HEK293 (cell line): ENCODE measurements around the gene KRTAP13-3.

Experiments
- CTCF ChIA-PET: fragments of 350-600 bp; formaldehyde crosslinking; extraction: SDS; loops from one replicate; lab custom pipeline; 2021; ENCODE audit warnings: antibody characterized with exemption; lab: Yijun Ruan, JAX
- POLR2A ChIA-PET: fragments of 300-600 bp; formaldehyde crosslinking; extraction: SDS; loops from one replicate; lab custom pipeline; 2020; ENCODE audit warnings: antibody characterized with exemption, inconsistent platforms; lab: Yijun Ruan, JAX
- H3K27ac ChIP-seq: fragments of 200-500 bp; sonication (Bioruptor generic); 2 replicates; pipeline ENCODE4 v1.5.1; 2014; ENCODE audit warnings: low read depth, low read length, control low read depth, inconsistent platforms; ENCODE audit errors: extremely low read depth
- H3K36me3 ChIP-seq, 2 experiments: fragments of 200-500 bp in 1 of 2; sonication (Bioruptor generic) in 1 of 2; 1 replicate in 1 of 2; 2 replicates in 1 of 2; pipeline ENCODE4 v1.5.1; 2014 to 2017; ENCODE audit warnings: inconsistent platforms in 2 of 2, low read length in 2 of 2; ENCODE audit not compliant: control insufficient read depth in 2 of 2, insufficient read depth in 1 of 2
- H3K4me1 ChIP-seq: fragments of 200-500 bp; sonication (Bioruptor generic); 2 replicates; pipeline ENCODE4 v1.5.1; 2014; ENCODE audit warnings: mild to moderate bottlenecking, low read length, inconsistent platforms; ENCODE audit not compliant: control insufficient read depth, insufficient read depth
- H3K4me3 ChIP-seq: 2 replicates; pipeline ENCODE4 v1.5.1; 2011; ENCODE audit warnings: low read depth, mild to moderate bottlenecking, control low read depth, low read length, moderate library complexity
- H3K9me3 ChIP-seq: fragments of 200-500 bp; sonication (Bioruptor generic); 2 replicates; pipeline ENCODE4 v1.5.1; 2014; ENCODE audit warnings: low read depth, low read length, inconsistent platforms; ENCODE audit not compliant: control insufficient read depth, insufficient read depth
- GLI2 ChIP-seq: fragments of 450-650 bp; formaldehyde crosslinking; IDR thresholded peaks from 2 replicates; pipeline ENCODE4; 2017; ENCODE audit warnings: missing biosample characterization, missing genetic modification characterization, low read depth, borderline replicate concordance
- INSM2 ChIP-seq: fragments of 450-650 bp; formaldehyde crosslinking; IDR thresholded peaks from 2 replicates; pipeline ENCODE4 v1.5.1; 2016; ENCODE audit warnings: missing biosample characterization, missing genetic modification characterization
- KLF7 ChIP-seq: fragments of 450-650 bp; formaldehyde crosslinking; IDR thresholded peaks from 2 replicates; pipeline ENCODE4 v1.5.1; 2016; ENCODE audit warnings: missing biosample characterization, missing genetic modification characterization, borderline replicate concordance
- KLF9 ChIP-seq: fragments of 450-650 bp; formaldehyde crosslinking; IDR thresholded peaks from 2 replicates; pipeline ENCODE4 v1.5.1; 2016; ENCODE audit warnings: missing biosample characterization, missing genetic modification characterization, low read depth
- OSR2 ChIP-seq: fragments of 450-650 bp; formaldehyde crosslinking; IDR thresholded peaks from 2 replicates; pipeline ENCODE4 v1.5.1; 2016; ENCODE audit warnings: missing biosample characterization, missing genetic modification characterization
- SCRT2 ChIP-seq: fragments of 450-650 bp; formaldehyde crosslinking; IDR thresholded peaks from 2 replicates; pipeline ENCODE4 v1.5.1; 2016; ENCODE audit warnings: missing biosample characterization, missing genetic modification characterization
- SETDB1 ChIP-seq: IDR thresholded peaks from one replicate; pipeline ENCODE4 v1.6.1; 2017; ENCODE audit warnings: mild to moderate bottlenecking, low read length, moderate library complexity, mixed read lengths; ENCODE audit not compliant: insufficient read length
- ZBTB20 ChIP-seq: fragments of 450-650 bp; formaldehyde crosslinking; IDR thresholded peaks from 2 replicates; pipeline ENCODE4 v1.5.1; 2016; ENCODE audit warnings: missing biosample characterization, missing genetic modification characterization
- ZBTB6 ChIP-seq: fragments of 450-650 bp; formaldehyde crosslinking; IDR thresholded peaks from 2 replicates; pipeline ENCODE4 v1.5.1; 2017; ENCODE audit warnings: missing biosample characterization, missing genetic modification characterization
- ZFHX2 ChIP-seq: fragments of 450-650 bp; formaldehyde crosslinking; conservative IDR thresholded peaks from 2 replicates; pipeline ENCODE4 v1.5.1; 2016; ENCODE audit warnings: missing biosample characterization, missing genetic modification characterization
- ZFP37 ChIP-seq: fragments of 450-650 bp; formaldehyde crosslinking; IDR thresholded peaks from 2 replicates; pipeline ENCODE4 v1.5.1; 2016; ENCODE audit warnings: missing biosample characterization, missing genetic modification characterization
- ZIC2 ChIP-seq: fragments of 450-650 bp; formaldehyde crosslinking; IDR thresholded peaks from 2 replicates; pipeline ENCODE4 v1.5.1; 2016; ENCODE audit warnings: missing biosample characterization, missing genetic modification characterization
- ZNF10 ChIP-seq: fragments of 450-650 bp; formaldehyde crosslinking; IDR thresholded peaks from 2 replicates; pipeline ENCODE4 v1.5.1; 2017; ENCODE audit warnings: missing biosample characterization, missing genetic modification characterization
- ZNF112 ChIP-seq: fragments of 450-650 bp; formaldehyde crosslinking; IDR thresholded peaks from 2 replicates; pipeline ENCODE4 v1.5.0; 2017; ENCODE audit warnings: missing biosample characterization, missing genetic modification characterization
- ZNF146 ChIP-seq: fragments of 450-650 bp; formaldehyde crosslinking; IDR thresholded peaks from 2 replicates; pipeline ENCODE4 v1.5.1; 2016; ENCODE audit warnings: missing biosample characterization, missing genetic modification characterization
- ZNF148 ChIP-seq: fragments of 450-650 bp; formaldehyde crosslinking; IDR thresholded peaks from 2 replicates; pipeline ENCODE4 v1.5.0; 2017; ENCODE audit warnings: missing biosample characterization, missing genetic modification characterization, borderline replicate concordance
- ZNF169 ChIP-seq: fragments of 450-650 bp; formaldehyde crosslinking; IDR thresholded peaks from 2 replicates; pipeline ENCODE4 v1.5.1; 2016; ENCODE audit warnings: missing biosample characterization, missing genetic modification characterization
- ZNF23 ChIP-seq: fragments of 450-650 bp; formaldehyde crosslinking; IDR thresholded peaks from 2 replicates; pipeline ENCODE4 v1.5.1; 2016; ENCODE audit warnings: missing biosample characterization, missing genetic modification characterization, borderline replicate concordance
- ZNF239 ChIP-seq: fragments of 450-650 bp; formaldehyde crosslinking; IDR thresholded peaks from 2 replicates; pipeline ENCODE4 v1.5.1; 2016; ENCODE audit warnings: missing biosample characterization, missing genetic modification characterization
- ZNF280D ChIP-seq: fragments of 450-650 bp; formaldehyde crosslinking; IDR thresholded peaks from 2 replicates; pipeline ENCODE4 v1.5.1; 2016; ENCODE audit warnings: missing biosample characterization, missing genetic modification characterization
- ZNF433 ChIP-seq: fragments of 450-650 bp; formaldehyde crosslinking; IDR thresholded peaks from 2 replicates; pipeline ENCODE4 v1.5.1; 2016; ENCODE audit warnings: missing biosample characterization, missing genetic modification characterization, low read depth
- ZNF488 ChIP-seq: fragments of 450-650 bp; formaldehyde crosslinking; IDR thresholded peaks from 2 replicates; pipeline ENCODE4 v1.5.1; 2016; ENCODE audit warnings: missing biosample characterization, missing genetic modification characterization
- ZNF623 ChIP-seq: fragments of 450-650 bp; formaldehyde crosslinking; IDR thresholded peaks from 2 replicates; pipeline ENCODE4 v1.5.1; 2016; ENCODE audit warnings: missing biosample characterization, missing genetic modification characterization
- TF ChIP-seq, protein P1 (sequence below): fragments of 450-650 bp; formaldehyde crosslinking; IDR thresholded peaks from 2 replicates; pipeline ENCODE4 v1.5.1; 2016; ENCODE audit warnings: missing biosample characterization, missing genetic modification characterization

KRTAP13-3 gene

DNA sequence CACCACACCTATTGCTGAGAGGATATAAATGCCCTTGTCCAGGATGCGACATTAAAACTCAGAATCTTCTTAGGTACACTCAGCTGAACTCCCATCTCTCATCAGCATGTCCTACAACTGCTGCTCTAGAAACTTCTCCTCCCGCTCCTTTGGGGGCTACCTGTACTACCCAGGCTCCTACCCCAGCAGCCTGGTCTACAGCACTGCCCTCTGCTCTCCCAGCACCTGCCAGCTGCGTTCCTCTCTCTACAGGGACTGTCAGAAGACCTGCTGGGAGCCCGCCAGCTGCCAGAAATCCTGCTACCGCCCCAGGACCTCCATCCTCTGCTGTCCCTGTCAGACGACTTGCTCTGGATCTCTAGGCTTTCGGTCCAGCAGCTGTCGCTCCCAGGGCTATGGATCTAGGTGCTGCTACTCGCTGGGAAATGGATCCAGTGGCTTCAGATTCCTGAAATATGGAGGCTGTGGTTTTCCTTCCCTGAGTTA, 4.5 kb upstream of the KRTAP13-3 start, which contains the start of gene KRTAP13-4:
Gene KRTAP13-4 (plus strand): TSS at position 51 of the 486 bp plus-strand sequence. CDS start 56 bp downstream, at position 107.
- no peaks in the 10 kb centered on the region for H3K9me3 ChIP-seq
- POLR2A ChIA-PET = no interaction called here
- no peak within 1 kb of the TSS for H3K27ac ChIP-seq
- CTCF ChIA-PET = interaction anchor here (1.1 kb wide), 1 partner anchor 9 kb away, joined by 3 read pairs; no protein-coding TSS in a partner anchor
- no peaks in the 10 kb centered on the region for H3K4me1 ChIP-seq
- TF ChIP-seq OSR2 (tag by site-specific recombination) (no peak), ZNF23 (tag by site-specific recombination) (no peak), ZNF623 (no peak), ZNF112 (tag by site-specific recombination) (no peak), INSM2 (tag by site-specific recombination) (no peak), KLF7 (tag by site-specific recombination) (no peak), GLI2 (tag by site-specific recombination) (no peak), ZNF10 (tag by site-specific recombination) (no peak), ZIC2 (tag by site-specific recombination) (no peak), KLF9 (no peak), ZNF148 (tag by site-specific recombination) (no peak), ZNF433 (tag by site-specific recombination) (no peak), ZNF488 (no peak), ZFP37 (tag by site-specific recombination) (no peak), SCRT2 (tag by site-specific recombination) (no peak), ZNF169 (tag by site-specific recombination) (no peak)
- TF ChIP-seq, protein P1, sequence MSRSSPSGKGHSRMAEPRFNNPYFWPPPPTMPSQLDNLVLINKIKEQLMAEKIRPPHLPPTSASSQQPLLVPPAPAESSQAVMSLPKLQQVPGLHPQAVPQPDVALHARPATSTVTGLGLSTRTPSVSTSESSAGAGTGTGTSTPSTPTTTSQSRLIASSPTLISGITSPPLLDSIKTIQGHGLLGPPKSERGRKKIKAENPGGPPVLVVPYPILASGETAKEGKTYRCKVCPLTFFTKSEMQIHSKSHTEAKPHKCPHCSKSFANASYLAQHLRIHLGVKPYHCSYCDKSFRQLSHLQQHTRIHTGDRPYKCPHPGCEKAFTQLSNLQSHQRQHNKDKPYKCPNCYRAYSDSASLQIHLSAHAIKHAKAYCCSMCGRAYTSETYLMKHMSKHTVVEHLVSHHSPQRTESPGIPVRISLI (tag by site-specific recombination) = no peak
- H3K4me3 ChIP-seq = no peak within 1 kb of the TSS
- H3K36me3 ChIP-seq = no peaks in the 10 kb centered on the region

DNA sequence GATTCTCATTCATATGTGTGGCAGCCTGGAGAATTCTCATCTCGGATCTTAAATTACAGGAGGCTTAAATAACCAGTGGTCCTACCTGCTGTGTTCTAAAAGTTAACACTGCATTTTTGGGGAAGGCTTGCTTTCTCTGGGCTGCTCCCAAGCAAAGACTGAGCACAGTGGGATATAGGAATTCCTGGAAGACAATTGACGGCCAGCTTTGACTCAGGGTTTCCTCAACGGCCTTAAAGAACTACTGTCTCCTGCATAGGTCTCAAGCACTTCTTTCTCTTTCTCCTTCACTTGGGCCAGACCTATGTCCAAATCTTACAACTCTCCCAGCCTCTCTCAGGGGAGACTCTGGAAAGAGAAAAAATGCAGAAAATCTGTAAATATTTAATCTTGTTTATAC, 1.0 kb upstream of the KRTAP13-3 start:
- CTCF ChIA-PET = no interaction called here
- no peak for TF ChIP-seq ZNF146 (tag by site-specific recombination)
- no peak for TF ChIP-seq ZNF239 (tag by site-specific recombination)
- TF ChIP-seq ZNF280D = no peak
- no peak for TF ChIP-seq ZBTB20 (tag by site-specific recombination)
- no peak for TF ChIP-seq ZBTB6 (tag by site-specific recombination)
- TF ChIP-seq SETDB1 = no peak
- TF ChIP-seq ZFHX2 = no peak

More for the DNA sequence above, 1.0 kb upstream of the KRTAP13-3 start:
- H3K36me3 ChIP-seq = no peaks in the 10 kb centered on the region
- no peak overlapping the region for H3K4me3 ChIP-seq
- H3K9me3 ChIP-seq = no peaks in the 10 kb centered on the region
- no peak overlapping the region for H3K27ac ChIP-seq
- no peaks in the 10 kb centered on the region for H3K4me1 ChIP-seq
- POLR2A ChIA-PET = no interaction called here
